HepG2 (cell line): Measurements from ENCODE around the gene CEACAM16. TPM values are rescaled to one million over a fixed set of nuclear protein-coding genes. Genes with fewer than 3 reads are reported as not detected.

ENCODE experiments used
- DPF2 ChIP-seq: sonication (generic); formaldehyde crosslinking; IDR thresholded peaks from 2 replicates; pipeline ENCODE4 v1.4.0; 2020; ENCODE audit warnings: mild to moderate bottlenecking, low read depth, missing genetic modification reagents, borderline replicate concordance
- FIP1L1 ChIP-seq: fragments of 200-400 bp; formaldehyde crosslinking; IDR thresholded peaks from 2 replicates; pipeline ENCODE4 v1.6.1; 2018; ENCODE audit warnings: low read depth, mild to moderate bottlenecking, low read length, moderate library complexity, borderline replicate concordance; ENCODE audit not compliant: insufficient read depth
- HDAC1 ChIP-seq: sonication (generic); formaldehyde crosslinking; IDR thresholded peaks from 2 replicates; pipeline ENCODE4 v1.5.1; 2020; ENCODE audit warnings: mild to moderate bottlenecking, missing genetic modification reagents
- KDM4B ChIP-seq: sonication (generic); formaldehyde crosslinking; IDR thresholded peaks from 2 replicates; pipeline ENCODE4 v1.4.0; 2020; ENCODE audit warnings: missing genetic modification reagents
- MBNL3 ChIP-seq: fragments of 250-450 bp; sonication (Bioruptor Pico); conservative IDR thresholded peaks from 2 replicates; pipeline ENCODE4 v1.8.0; 2022; ENCODE audit warnings: mild to moderate bottlenecking, inconsistent platforms
- POLR2AphosphoS2 ChIP-seq: IDR thresholded peaks from 2 replicates; pipeline ENCODE4 v1.6.1; 2011; ENCODE audit warnings: low read depth, low read length, improper control_type of control experiment
- RARA ChIP-seq: IDR thresholded peaks from 2 replicates; pipeline ENCODE4 v1.6.1; 2016; ENCODE audit warnings: missing genetic modification reagents, missing compliant biosample characterization
- SETDB1 ChIP-seq: sonication (generic); formaldehyde crosslinking; IDR thresholded peaks from 2 replicates; pipeline ENCODE4 v1.5.1; 2020; ENCODE audit warnings: missing genetic modification reagents, mild to moderate bottlenecking, borderline replicate concordance
- SIX1 ChIP-seq: sonication (generic); formaldehyde crosslinking; IDR thresholded peaks from 2 replicates; pipeline ENCODE4 v1.4.0; 2020; ENCODE audit warnings: missing genetic modification reagents, borderline replicate concordance
- SKI ChIP-seq: fragments of 450-650 bp; IDR thresholded peaks from one replicate; pipeline ENCODE4 v1.6.1; 2018; ENCODE audit warnings: mild to moderate bottlenecking; ENCODE audit not compliant: partially characterized antibody
- SMAD3 ChIP-seq: sonication (generic); formaldehyde crosslinking; IDR thresholded peaks from 2 replicates; pipeline ENCODE4 v1.4.0; 2020; ENCODE audit warnings: missing genetic modification reagents
- SYNCRIP ChIP-seq: fragments of 200-400 bp; formaldehyde crosslinking; IDR thresholded peaks from 2 replicates; pipeline ENCODE4 v1.6.1; 2018; ENCODE audit warnings: mild to moderate bottlenecking, low read depth, low read length; ENCODE audit not compliant: insufficient read depth
- TARDBP ChIP-seq: sonication (generic); formaldehyde crosslinking; IDR thresholded peaks from 2 replicates; pipeline ENCODE4 v1.8.0; 2022; ENCODE audit warnings: mild to moderate bottlenecking, missing genetic modification reagents
- U2AF1 ChIP-seq: fragments of 200-400 bp; formaldehyde crosslinking; optimal IDR thresholded peaks from 2 replicates; pipeline ENCODE3; 2017; ENCODE audit warnings: mild to moderate bottlenecking, low read depth, low read length
- ZBTB1 ChIP-seq: sonication (generic); formaldehyde crosslinking; IDR thresholded peaks from 2 replicates; pipeline ENCODE4 v1.4.0; 2020; ENCODE audit warnings: missing genetic modification reagents, borderline replicate concordance
- ZBTB3 ChIP-seq: sonication (generic); formaldehyde crosslinking; IDR thresholded peaks from 2 replicates; pipeline ENCODE4 v1.4.0; 2020; ENCODE audit warnings: low read depth, mild to moderate bottlenecking, moderate library complexity, missing genetic modification reagents, borderline replicate concordance
- ZBTB7B ChIP-seq: sonication (generic); formaldehyde crosslinking; IDR thresholded peaks from 2 replicates; pipeline ENCODE4 v1.4.0; 2020; ENCODE audit warnings: missing genetic modification reagents
- ZFP37 ChIP-seq: sonication (generic); formaldehyde crosslinking; IDR thresholded peaks from 2 replicates; pipeline ENCODE4 v1.4.0; 2020; ENCODE audit warnings: missing genetic modification reagents, borderline replicate concordance
- ZMYM4 ChIP-seq: sonication (generic); formaldehyde crosslinking; IDR thresholded peaks from 2 replicates; pipeline ENCODE4 v1.8.1; 2023; ENCODE audit warnings: mild to moderate bottlenecking, missing genetic modification reagents
- ZNF260 ChIP-seq: sonication (generic); formaldehyde crosslinking; IDR thresholded peaks from 2 replicates; pipeline ENCODE4 v1.4.0; 2020; ENCODE audit warnings: missing genetic modification reagents, low read depth, mild to moderate bottlenecking, borderline replicate concordance
- ZNF354B ChIP-seq: sonication (generic); formaldehyde crosslinking; IDR thresholded peaks from 2 replicates; pipeline ENCODE4 v1.8.0; 2022; ENCODE audit warnings: mild to moderate bottlenecking, missing genetic modification reagents
- ZNF589 ChIP-seq: sonication (generic); formaldehyde crosslinking; conservative IDR thresholded peaks from 2 replicates; pipeline ENCODE4 v1.8.0; 2022; ENCODE audit warnings: mild to moderate bottlenecking, moderate library complexity, missing genetic modification reagents
- ZNF678 ChIP-seq: sonication (generic); formaldehyde crosslinking; IDR thresholded peaks from 2 replicates; pipeline ENCODE4 v1.4.0; 2020; ENCODE audit warnings: mild to moderate bottlenecking, missing genetic modification reagents
- polyA plus RNA-seq, 8 experiments: library from polyadenylated mRNA; depleted of rRNA in 3 of 8; stranded (reverse) in 7 of 8; unstranded in 1 of 8; fragments of >200 nt; fragmentation: Illumina TruSeq in 4 of 8; extraction: Trizol in 4 of 8; gene quantifications; 2 replicates each; pipeline versions ENCODE4 v1.2.1 to v1.2.3, GENCODE V29; 2011 to 2016; ENCODE audit warnings: low read depth in 4 of 8, missing spikeins in 1 of 8, mixed read lengths in 1 of 8; ENCODE audit not compliant: insufficient read depth in 1 of 8
- total RNA-seq, 5 experiments: library from RNA; depleted of rRNA; stranded (reverse); fragments of >200 nt; fragmentation: Illumina TruSeq; extraction: Trizol; gene quantifications; 2 replicates each; pipeline ENCODE4 v1.2.3, GENCODE V29; 2016; ENCODE audit warnings: low read depth in 1 of 5
- TF ChIP-seq, protein P1 (sequence below): IDR thresholded peaks from 2 replicates; pipeline ENCODE4 v1.6.1; 2016; ENCODE audit warnings: low read depth
- TF ChIP-seq, protein P2 (sequence below): sonication (generic); formaldehyde crosslinking; IDR thresholded peaks from 2 replicates; pipeline ENCODE4 v1.4.0; 2020; ENCODE audit warnings: low read depth, missing genetic modification reagents
- TF ChIP-seq, protein P3 (sequence below): sonication (generic); formaldehyde crosslinking; IDR thresholded peaks from 2 replicates; pipeline ENCODE4 v1.5.1; 2020; ENCODE audit warnings: mild to moderate bottlenecking, missing genetic modification reagents, moderate library complexity

CEACAM16 gene
- total and polyA plus RNA-seq, 2 of the 13 experiments (the other 11 are each of a cell fraction or from before 2014, with no cell fraction given): not detected

DNA sequence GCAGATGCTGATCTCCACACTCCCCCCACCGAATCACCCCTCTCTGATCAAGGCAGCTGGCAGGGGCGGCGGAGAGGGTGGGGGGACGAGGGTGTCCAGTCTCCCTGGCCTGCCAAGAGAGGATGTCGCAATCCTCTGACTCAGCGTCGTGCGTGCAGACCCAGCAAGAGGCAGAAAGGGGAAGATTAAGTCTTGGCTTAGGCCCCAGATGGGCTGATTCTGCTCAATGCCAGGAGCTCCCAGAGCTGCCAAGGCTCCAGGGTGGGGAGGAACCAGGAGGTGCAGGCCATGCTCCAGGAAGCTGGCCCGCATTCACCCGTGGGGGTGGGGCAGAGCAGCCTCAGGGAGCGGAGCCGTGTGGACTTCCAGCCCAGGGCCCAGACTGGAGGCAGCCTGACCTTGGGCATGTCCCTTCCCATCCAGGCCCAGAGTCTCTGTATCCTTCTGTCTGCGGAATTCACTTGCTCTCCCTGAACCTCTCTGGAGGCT is 42.9 kb downstream of the CEACAM16 start (continued):
- TF ChIP-seq SYNCRIP (no peak), ZNF354B (CRISPR knock-in tag) (no peak), HDAC1 (peak; percentile 72), MBNL3 (CRISPR knock-in tag) (no peak), SKI (peak; percentile 72), TARDBP (peak; percentile 30; the same call in 1 of the 2 replicates), SETDB1 (CRISPR knock-in tag) (no peak), ZFP37 (CRISPR knock-in tag) (no peak), ZNF678 (CRISPR knock-in tag) (no peak), ZBTB3 (no peak), ZMYM4 (CRISPR knock-in tag) (0 out of 2 replicates have a peak, but pooled peaks have one; percentile 16), ZNF589 (no peak), FIP1L1 (no peak), DPF2 (CRISPR knock-in tag) (peak; percentile 57), SIX1 (CRISPR knock-in tag) (no peak), POLR2AphosphoS2 (no peak), U2AF1 (no peak), ZBTB1 (no peak), ZNF260 (no peak), SMAD3 (no peak), RARA (CRISPR knock-in tag) (peak; percentile 65), KDM4B (CRISPR knock-in tag) (no peak), ZBTB7B (CRISPR knock-in tag) (peak; percentile 72)
- TF ChIP-seq, protein P1, sequence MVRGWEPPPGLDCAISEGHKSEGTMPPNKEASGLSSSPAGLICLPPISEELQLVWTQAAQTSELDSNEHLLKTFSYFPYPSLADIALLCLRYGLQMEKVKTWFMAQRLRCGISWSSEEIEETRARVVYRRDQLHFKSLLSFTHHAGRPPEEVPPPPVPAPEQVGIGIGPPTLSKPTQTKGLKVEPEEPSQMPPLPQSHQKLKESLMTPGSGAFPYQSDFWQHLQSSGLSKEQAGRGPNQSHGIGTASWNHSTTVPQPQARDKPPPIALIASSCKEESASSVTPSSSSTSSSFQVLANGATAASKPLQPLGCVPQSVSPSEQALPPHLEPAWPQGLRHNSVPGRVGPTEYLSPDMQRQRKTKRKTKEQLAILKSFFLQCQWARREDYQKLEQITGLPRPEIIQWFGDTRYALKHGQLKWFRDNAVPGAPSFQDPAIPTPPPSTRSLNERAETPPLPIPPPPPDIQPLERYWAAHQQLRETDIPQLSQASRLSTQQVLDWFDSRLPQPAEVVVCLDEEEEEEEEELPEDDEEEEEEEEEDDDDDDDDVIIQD (CRISPR knock-in tag): no peak
- TF ChIP-seq, protein P2, sequence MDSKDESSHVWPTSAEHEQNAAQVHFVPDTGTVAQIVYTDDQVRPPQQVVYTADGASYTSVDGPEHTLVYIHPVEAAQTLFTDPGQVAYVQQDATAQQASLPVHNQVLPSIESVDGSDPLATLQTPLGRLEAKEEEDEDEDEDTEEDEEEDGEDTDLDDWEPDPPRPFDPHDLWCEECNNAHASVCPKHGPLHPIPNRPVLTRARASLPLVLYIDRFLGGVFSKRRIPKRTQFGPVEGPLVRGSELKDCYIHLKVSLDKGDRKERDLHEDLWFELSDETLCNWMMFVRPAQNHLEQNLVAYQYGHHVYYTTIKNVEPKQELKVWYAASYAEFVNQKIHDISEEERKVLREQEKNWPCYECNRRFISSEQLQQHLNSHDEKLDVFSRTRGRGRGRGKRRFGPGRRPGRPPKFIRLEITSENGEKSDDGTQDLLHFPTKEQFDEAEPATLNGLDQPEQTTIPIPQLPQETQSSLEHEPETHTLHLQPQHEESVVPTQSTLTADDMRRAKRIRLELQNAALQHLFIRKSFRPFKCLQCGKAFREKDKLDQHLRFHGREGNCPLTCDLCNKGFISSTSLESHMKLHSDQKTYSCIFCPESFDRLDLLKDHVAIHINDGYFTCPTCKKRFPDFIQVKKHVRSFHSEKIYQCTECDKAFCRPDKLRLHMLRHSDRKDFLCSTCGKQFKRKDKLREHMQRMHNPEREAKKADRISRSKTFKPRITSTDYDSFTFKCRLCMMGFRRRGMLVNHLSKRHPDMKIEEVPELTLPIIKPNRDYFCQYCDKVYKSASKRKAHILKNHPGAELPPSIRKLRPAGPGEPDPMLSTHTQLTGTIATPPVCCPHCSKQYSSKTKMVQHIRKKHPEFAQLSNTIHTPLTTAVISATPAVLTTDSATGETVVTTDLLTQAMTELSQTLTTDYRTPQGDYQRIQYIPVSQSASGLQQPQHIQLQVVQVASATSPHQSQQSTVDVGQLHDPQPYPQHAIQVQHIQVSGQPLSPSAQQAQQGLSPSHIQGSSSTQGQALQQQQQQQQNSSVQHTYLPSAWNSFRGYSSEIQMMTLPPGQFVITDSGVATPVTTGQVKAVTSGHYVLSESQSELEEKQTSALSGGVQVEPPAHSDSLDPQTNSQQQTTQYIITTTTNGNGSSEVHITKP (CRISPR knock-in tag): no peak
- TF ChIP-seq, protein P3, sequence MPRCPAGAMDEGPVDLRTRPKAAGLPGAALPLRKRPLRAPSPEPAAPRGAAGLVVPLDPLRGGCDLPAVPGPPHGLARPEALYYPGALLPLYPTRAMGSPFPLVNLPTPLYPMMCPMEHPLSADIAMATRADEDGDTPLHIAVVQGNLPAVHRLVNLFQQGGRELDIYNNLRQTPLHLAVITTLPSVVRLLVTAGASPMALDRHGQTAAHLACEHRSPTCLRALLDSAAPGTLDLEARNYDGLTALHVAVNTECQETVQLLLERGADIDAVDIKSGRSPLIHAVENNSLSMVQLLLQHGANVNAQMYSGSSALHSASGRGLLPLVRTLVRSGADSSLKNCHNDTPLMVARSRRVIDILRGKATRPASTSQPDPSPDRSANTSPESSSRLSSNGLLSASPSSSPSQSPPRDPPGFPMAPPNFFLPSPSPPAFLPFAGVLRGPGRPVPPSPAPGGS: peak; percentile 40; the same call in 1 of the 2 replicates
